ENCODE results near the gene RRBP1.

DNA sequence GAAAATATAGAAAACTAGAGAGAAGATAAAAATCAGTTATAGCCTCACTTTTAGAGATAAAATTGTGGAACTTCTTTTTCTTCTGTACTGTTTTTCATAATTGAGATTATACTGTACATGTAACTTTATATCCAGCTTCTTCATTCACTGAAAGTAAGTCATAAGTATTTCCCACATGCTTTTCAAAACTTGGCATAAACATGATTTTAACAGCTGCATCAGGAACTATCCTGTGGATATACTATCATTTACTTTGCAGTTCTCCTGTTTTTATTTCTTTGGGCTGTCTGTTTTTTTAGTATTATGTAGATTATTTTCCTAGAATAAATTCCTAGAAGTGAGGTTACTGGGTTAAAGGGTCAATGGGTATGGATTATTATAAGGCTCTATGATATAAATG lies 97.4 kb downstream of the RRBP1 start:
- TF ChIP-seq, protein P1, sequence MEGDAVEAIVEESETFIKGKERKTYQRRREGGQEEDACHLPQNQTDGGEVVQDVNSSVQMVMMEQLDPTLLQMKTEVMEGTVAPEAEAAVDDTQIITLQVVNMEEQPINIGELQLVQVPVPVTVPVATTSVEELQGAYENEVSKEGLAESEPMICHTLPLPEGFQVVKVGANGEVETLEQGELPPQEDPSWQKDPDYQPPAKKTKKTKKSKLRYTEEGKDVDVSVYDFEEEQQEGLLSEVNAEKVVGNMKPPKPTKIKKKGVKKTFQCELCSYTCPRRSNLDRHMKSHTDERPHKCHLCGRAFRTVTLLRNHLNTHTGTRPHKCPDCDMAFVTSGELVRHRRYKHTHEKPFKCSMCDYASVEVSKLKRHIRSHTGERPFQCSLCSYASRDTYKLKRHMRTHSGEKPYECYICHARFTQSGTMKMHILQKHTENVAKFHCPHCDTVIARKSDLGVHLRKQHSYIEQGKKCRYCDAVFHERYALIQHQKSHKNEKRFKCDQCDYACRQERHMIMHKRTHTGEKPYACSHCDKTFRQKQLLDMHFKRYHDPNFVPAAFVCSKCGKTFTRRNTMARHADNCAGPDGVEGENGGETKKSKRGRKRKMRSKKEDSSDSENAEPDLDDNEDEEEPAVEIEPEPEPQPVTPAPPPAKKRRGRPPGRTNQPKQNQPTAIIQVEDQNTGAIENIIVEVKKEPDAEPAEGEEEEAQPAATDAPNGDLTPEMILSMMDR (conservative IDR thresholded peaks at IDR 0.05 in 1 of 2, IDR thresholded peaks at IDR 0.05 in 1 of 2; ENCODE audit: extremely low read depth in 1 of 2, insufficient read depth in 1 of 2, low read depth in 1 of 2, low read length in 2 of 2), result no peak
- no peak for TF ChIP-seq EZH2 (IDR thresholded peaks at IDR 0.05; ENCODE audit: borderline replicate concordance, low read length)
